ENCODE data around the gene EWSR1. TPM values are rescaled to one million over a fixed set of nuclear protein-coding genes. Genes with fewer than 3 reads are reported as not detected.

Gene EWSR1
- total and polyA plus RNA-seq, 2 of the 4 experiments (the other 2 are of a cell fraction), result 243 to 518 TPM

DNA sequence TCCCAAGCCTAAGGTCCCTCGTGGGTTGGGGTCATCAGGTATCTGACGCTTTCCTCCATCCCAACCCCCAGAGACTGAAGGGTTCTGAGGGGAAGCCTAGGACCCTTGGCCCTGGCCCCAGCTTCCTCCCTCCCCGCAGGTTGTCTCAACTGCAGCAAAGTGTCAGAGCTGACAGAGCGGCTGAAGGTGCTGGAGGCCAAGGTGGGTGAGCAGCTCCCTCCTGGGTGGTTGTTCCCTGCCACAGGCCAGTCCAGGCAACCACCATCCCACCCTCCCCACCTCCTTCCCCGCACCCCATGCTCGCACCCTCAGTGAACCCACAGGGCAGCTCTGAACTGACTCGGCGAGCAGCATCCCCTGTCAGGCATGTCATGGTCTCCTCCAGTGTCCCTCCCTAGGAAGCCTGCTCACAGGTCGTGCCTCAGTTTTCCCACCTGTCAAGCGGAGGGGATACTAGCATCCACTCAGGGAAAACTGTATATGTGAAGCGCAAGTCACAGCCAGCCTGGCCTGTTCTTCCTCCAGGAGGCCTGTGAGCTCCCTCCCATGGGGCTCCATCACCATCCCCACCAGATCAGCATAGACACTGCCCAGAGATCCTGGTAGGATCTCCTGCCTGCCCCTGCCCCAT is 41.6 kb upstream of the EWSR1 start:
- Histone ChIP-seq H3K27me3 (ENCODE audit: control insufficient read depth, insufficient read depth, low read length) (peaks cover 6% of the 10 kb centered on the region; the same call in 1 of the 2 replicates), H2BK20ac (ENCODE audit: low read depth, low read length) (no peak overlapping the region), H3K23ac (ENCODE audit: low read depth, low read length) (no peak overlapping the region), H3K4me2 (ENCODE audit: low read depth, low read length) (no peak overlapping the region), H3K9ac (ENCODE audit: low read depth, low read length) (no peak overlapping the region), H3K18ac (ENCODE audit: low read depth, low read length) (no peak overlapping the region), H2AK9ac (replicated peaks; ENCODE audit: low read depth, low read length, poor library complexity) (no peak overlapping the region), H3K27ac (ENCODE audit: insufficient read depth, low read length) (no peak overlapping the region), H3K9me1 (ENCODE audit: insufficient read depth, low read length) (0 out of 2 replicates have a peak, but pooled peaks cover 2% of the 10 kb centered on the region), H4K5ac (ENCODE audit: low read depth, low read length) (no peak overlapping the region), H3K14ac (replicated peaks; ENCODE audit: low read depth, low read length) (no peak overlapping the region), H4K20me1 (ENCODE audit: insufficient read depth, low read length) (no peaks in the 10 kb centered on the region; the same call in 1 of the 2 replicates), H2BK120ac (ENCODE audit: low read depth, low read length) (no peak overlapping the region), H4K91ac (ENCODE audit: insufficient read depth, low read depth, low read length) (no peak overlapping the region), H3K4me1 (ENCODE audit: control insufficient read depth, insufficient read depth, low read length) (peaks cover 6% of the 10 kb centered on the region; the same call in 1 of the 2 replicates), H3K79me1 (ENCODE audit: low read depth in 1 of 2, low read length in 2 of 2) (no peaks in the 10 kb centered on the region), H3K56ac (ENCODE audit: extremely low read depth, insufficient read depth, low read length) (no peak overlapping the region), H2BK5ac (ENCODE audit: low read depth, low read length, poor library complexity, severe bottlenecking) (no peak overlapping the region), H3K4ac (ENCODE audit: low read depth, low read length) (no peak overlapping the region), H2AK5ac (ENCODE audit: low read depth, low read length) (0 out of 2 replicates have a peak overlapping the region, but pooled peaks have one; percentile 9), H2BK15ac (ENCODE audit: low read depth, low read length) (no peak overlapping the region), H3K36me3 (ENCODE audit: control insufficient read depth, insufficient read depth, low read length) (no peaks in the 10 kb centered on the region), H3K4me3 (ENCODE audit: insufficient read depth, low read depth, low read length) (no peak overlapping the region), H2AFZ (replicated peaks; ENCODE audit: low read length, poor library complexity) (peak overlapping the region; percentile 59), H4K8ac (ENCODE audit: low read depth in 2 of 2, low read length in 2 of 2) (no peak overlapping the region), H3K9me3 (ENCODE audit: control insufficient read depth, insufficient read depth, low read length) (no peaks in the 10 kb centered on the region)
- TF ChIP-seq MAZ (IDR thresholded peaks at IDR 0.05; ENCODE audit: borderline replicate concordance, low read depth, low read length) (no peak), RCOR1 (IDR thresholded peaks at IDR 0.05; ENCODE audit: insufficient replicate concordance, low read length) (no peak), CEBPB (IDR thresholded peaks at IDR 0.05; ENCODE audit: low read depth, low read length) (no peak), RAD21 (IDR thresholded peaks at IDR 0.05; ENCODE audit: low read length) (no peak), CHD1 (IDR thresholded peaks at IDR 0.05; ENCODE audit: low read depth, low read length) (no peak), POLR2A (IDR thresholded peaks at IDR 0.05; ENCODE audit: low read depth, low read length) (no peak), BHLHE40 (IDR thresholded peaks at IDR 0.05; ENCODE audit: low read depth, low read length) (no peak), FOS (IDR thresholded peaks at IDR 0.05; ENCODE audit: low read depth, low read length) (no peak), MAFK (IDR thresholded peaks at IDR 0.05; ENCODE audit: low read depth, low read length) (no peak), MXI1 (IDR thresholded peaks at IDR 0.05; ENCODE audit: borderline replicate concordance, low read depth, low read length) (no peak), NFE2L2 (IDR thresholded peaks at IDR 0.05; ENCODE audit: low read depth, low read length) (no peak), RFX5 (IDR thresholded peaks at IDR 0.05; ENCODE audit: low read depth, low read length) (no peak)
- TF ChIP-seq, protein P1, sequence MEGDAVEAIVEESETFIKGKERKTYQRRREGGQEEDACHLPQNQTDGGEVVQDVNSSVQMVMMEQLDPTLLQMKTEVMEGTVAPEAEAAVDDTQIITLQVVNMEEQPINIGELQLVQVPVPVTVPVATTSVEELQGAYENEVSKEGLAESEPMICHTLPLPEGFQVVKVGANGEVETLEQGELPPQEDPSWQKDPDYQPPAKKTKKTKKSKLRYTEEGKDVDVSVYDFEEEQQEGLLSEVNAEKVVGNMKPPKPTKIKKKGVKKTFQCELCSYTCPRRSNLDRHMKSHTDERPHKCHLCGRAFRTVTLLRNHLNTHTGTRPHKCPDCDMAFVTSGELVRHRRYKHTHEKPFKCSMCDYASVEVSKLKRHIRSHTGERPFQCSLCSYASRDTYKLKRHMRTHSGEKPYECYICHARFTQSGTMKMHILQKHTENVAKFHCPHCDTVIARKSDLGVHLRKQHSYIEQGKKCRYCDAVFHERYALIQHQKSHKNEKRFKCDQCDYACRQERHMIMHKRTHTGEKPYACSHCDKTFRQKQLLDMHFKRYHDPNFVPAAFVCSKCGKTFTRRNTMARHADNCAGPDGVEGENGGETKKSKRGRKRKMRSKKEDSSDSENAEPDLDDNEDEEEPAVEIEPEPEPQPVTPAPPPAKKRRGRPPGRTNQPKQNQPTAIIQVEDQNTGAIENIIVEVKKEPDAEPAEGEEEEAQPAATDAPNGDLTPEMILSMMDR (conservative IDR thresholded peaks at IDR 0.05; ENCODE audit: low read depth, low read length), result no peak
- TF ChIP-seq, protein P2, sequence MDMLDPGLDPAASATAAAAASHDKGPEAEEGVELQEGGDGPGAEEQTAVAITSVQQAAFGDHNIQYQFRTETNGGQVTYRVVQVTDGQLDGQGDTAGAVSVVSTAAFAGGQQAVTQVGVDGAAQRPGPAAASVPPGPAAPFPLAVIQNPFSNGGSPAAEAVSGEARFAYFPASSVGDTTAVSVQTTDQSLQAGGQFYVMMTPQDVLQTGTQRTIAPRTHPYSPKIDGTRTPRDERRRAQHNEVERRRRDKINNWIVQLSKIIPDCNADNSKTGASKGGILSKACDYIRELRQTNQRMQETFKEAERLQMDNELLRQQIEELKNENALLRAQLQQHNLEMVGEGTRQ (IDR thresholded peaks at IDR 0.05; ENCODE audit: low read depth, low read length), result no peak
- TF ChIP-seq, protein P3, sequence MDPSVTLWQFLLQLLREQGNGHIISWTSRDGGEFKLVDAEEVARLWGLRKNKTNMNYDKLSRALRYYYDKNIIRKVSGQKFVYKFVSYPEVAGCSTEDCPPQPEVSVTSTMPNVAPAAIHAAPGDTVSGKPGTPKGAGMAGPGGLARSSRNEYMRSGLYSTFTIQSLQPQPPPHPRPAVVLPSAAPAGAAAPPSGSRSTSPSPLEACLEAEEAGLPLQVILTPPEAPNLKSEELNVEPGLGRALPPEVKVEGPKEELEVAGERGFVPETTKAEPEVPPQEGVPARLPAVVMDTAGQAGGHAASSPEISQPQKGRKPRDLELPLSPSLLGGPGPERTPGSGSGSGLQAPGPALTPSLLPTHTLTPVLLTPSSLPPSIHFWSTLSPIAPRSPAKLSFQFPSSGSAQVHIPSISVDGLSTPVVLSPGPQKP (IDR thresholded peaks at IDR 0.05; ENCODE audit: borderline replicate concordance, low read depth, low read length), result no peak
- BruUV-seq (replicated peaks), result no TSS peak
- ChIA-PET POLR2A (ENCODE audit: unreplicated experiment) (no interaction called here), CTCF (no interaction called here)
- DNase-seq (no peak), ATAC-seq (ENCODE audit: low read depth) (no peak)
- 90% methylated on average over 2 of the region's 11 CpGs; no CpG with 5 or more reads in 1 of the 2 experiments for WGBS, 2 experiments (ENCODE audit: extremely low coverage in 2 of 2, insufficient read length in 1 of 2)
- dilution Hi-C loops (cut with HindIII; ENCODE audit: low sequenced_read_pairs, unreplicated experiment) (no loop called here), intact Hi-C loops (cut with micrococcal nuclease) (no loop called here), in situ Hi-C loops (cut with MboI; ENCODE audit: low sequenced_read_pairs) (loop anchor here (25.0 kb wide), 1 partner anchor 614 kb away; no protein-coding TSS in a partner anchor)

All from IMR-90 (cell line).